ENCODE measurements around the gene TBC1D1. TPM values are rescaled to one million over a fixed set of nuclear protein-coding genes. Genes with fewer than 3 reads are reported as not detected.
"Not testable (repeated sequence)": the region's sequence is repeated elsewhere in the genome, so short reads cannot be mapped to it uniquely, and the experiment has no call there.

TBC1D1 gene
- total RNA-seq, 1 donor from 2014 or later: 121 TPM

GRCh38 chr4:37960679-37961450 lies 70.0 kb downstream of the TBC1D1 start:
- no peak for DNase-seq (ENCODE audit: low read depth, low spot score)

- DNase-seq (ENCODE audit: low read depth, low spot score): no peak
These were observed 74.0 kb downstream of the TBC1D1 start for GRCh38 chr4:37964734-37965457.

- DNase-seq (ENCODE audit: low read depth, low spot score): no peak
These were observed 75.2 kb downstream of the TBC1D1 start for GRCh38 chr4:37966044-37966443.

GRCh38 chr4:37967736-37968135 lies 76.9 kb downstream of the TBC1D1 start:
- no peak for DNase-seq (ENCODE audit: low read depth, low spot score)

- DNase-seq (ENCODE audit: low read depth, low spot score): no peak
These were observed 77.9 kb downstream of the TBC1D1 start for GRCh38 chr4:37968747-37969146.

- no peak for DNase-seq (ENCODE audit: low read depth, low spot score)
These were observed 79.8 kb downstream of the TBC1D1 start for GRCh38 chr4:37970702-37971101.

GRCh38 chr4:37971202-37971601 lies 80.3 kb downstream of the TBC1D1 start:
- no peak for DNase-seq (ENCODE audit: low read depth, low spot score)

GRCh38 chr4:37973441-37973840 lies 82.6 kb downstream of the TBC1D1 start:
- DNase-seq (ENCODE audit: low read depth, low spot score): no peak

GRCh38 chr4:37975321-37975822 lies 84.5 kb downstream of the TBC1D1 start:
- not testable (repeated sequence) for DNase-seq (ENCODE audit: low read depth, low spot score)

GRCh38 chr4:37976507-37976906 lies 85.6 kb downstream of the TBC1D1 start:
- no peak for DNase-seq (ENCODE audit: low read depth, low spot score)

- DNase-seq (ENCODE audit: low read depth, low spot score): no peak
These were observed 86.1 kb downstream of the TBC1D1 start for GRCh38 chr4:37976991-37977470.

- DNase-seq (ENCODE audit: low read depth, low spot score): no peak
These were observed 86.8 kb downstream of the TBC1D1 start for GRCh38 chr4:37977471-37978247.

- no peak for DNase-seq (ENCODE audit: low read depth, low spot score)
These were observed 87.5 kb downstream of the TBC1D1 start for GRCh38 chr4:37978248-37978924.

- DNase-seq (ENCODE audit: low read depth, low spot score): no peak
These were observed 89.4 kb downstream of the TBC1D1 start for GRCh38 chr4:37980246-37980645.

GRCh38 chr4:37981425-37981824 lies 90.5 kb downstream of the TBC1D1 start:
- no peak for DNase-seq (ENCODE audit: low read depth, low spot score)

GRCh38 chr4:37981844-37982720 lies 91.2 kb downstream of the TBC1D1 start:
- no peak for DNase-seq (ENCODE audit: low read depth, low spot score)

- DNase-seq (ENCODE audit: low read depth, low spot score): no peak
These were observed 91.9 kb downstream of the TBC1D1 start for GRCh38 chr4:37982736-37983135.

GRCh38 chr4:37983951-37984350 lies 93.1 kb downstream of the TBC1D1 start:
- DNase-seq (ENCODE audit: low read depth, low spot score): no peak

GRCh38 chr4:37985730-37986275 lies 94.9 kb downstream of the TBC1D1 start:
- no peak for DNase-seq (ENCODE audit: low read depth, low spot score)

- DNase-seq (ENCODE audit: low read depth, low spot score): no peak
These were observed 97.8 kb downstream of the TBC1D1 start for GRCh38 chr4:37988670-37989069.
